Small intestine (tissue), 7 donors: Measurements from ENCODE around the gene VPS26C. TPM values are rescaled to one million over a fixed set of nuclear protein-coding genes. Genes with fewer than 3 reads are reported as not detected.

ENCODE experiments used
- DNase-seq, 2 donors: peaks; one replicate each; pipeline versions ENCODE4 v3.0.0 to v3.0.0-alpha.2; 2013
- FAIRE-seq: peaks from 2 replicates; lab custom pipeline; 2012; peaks lifted over from hg19 to GRCh38; lab: Jason Lieb, UNC
- H3K27ac ChIP-seq, 3 donors: one replicate each; pipeline ENCODE4 v1.5.1; 2013; ENCODE audit warnings: low read length in 2 of 3, mild to moderate bottlenecking in 2 of 3, control low read depth in 1 of 3, inconsistent platforms in 1 of 3, low read depth in 1 of 3, moderate library complexity in 1 of 3
- H3K27me3 ChIP-seq, 3 donors: one replicate each; pipeline ENCODE4 v1.6.1; 2013; ENCODE audit warnings: low read length in 3 of 3, inconsistent platforms in 1 of 3; ENCODE audit not compliant: control insufficient read depth in 3 of 3, insufficient read depth in 3 of 3
- H3K36me3 ChIP-seq, 3 donors: one replicate each; pipeline ENCODE4 v1.6.1; 2013; ENCODE audit warnings: low read length in 3 of 3, inconsistent platforms in 1 of 3, low read depth in 1 of 3, mild to moderate bottlenecking in 1 of 3, moderate library complexity in 1 of 3; ENCODE audit not compliant: control insufficient read depth in 3 of 3, insufficient read depth in 2 of 3
- H3K4me1 ChIP-seq, 3 donors: one replicate each; pipeline ENCODE4 v1.6.1; 2013; ENCODE audit warnings: low read length in 2 of 3, inconsistent platforms in 1 of 3, low read depth in 1 of 3, mild to moderate bottlenecking in 1 of 3, moderate library complexity in 1 of 3; ENCODE audit not compliant: control insufficient read depth in 3 of 3, insufficient read depth in 2 of 3
- H3K4me3 ChIP-seq, 3 donors: one replicate each; pipeline ENCODE4 v1.5.1; 2013; ENCODE audit warnings: low read length in 3 of 3, control low read depth in 1 of 3, inconsistent platforms in 1 of 3, low read depth in 1 of 3, mild to moderate bottlenecking in 1 of 3, moderate library complexity in 1 of 3
- H3K9me3 ChIP-seq, 2 donors: one replicate each; pipeline ENCODE4 v1.6.1; 2013; ENCODE audit warnings: low read depth in 1 of 2, low read length in 1 of 2; ENCODE audit not compliant: control insufficient read depth in 2 of 2, insufficient read depth in 1 of 2
- WGBS, 3 donors: extraction: QIAGEN DNeasy Blood & Tissue Kit; methylation state at CpG; one replicate each; pipeline ENCODE4 v1.1.7; 2013; 5-methylcytosine and 5-hydroxymethylcytosine counted together
- polyA plus RNA-seq, 4 donors: library from polyadenylated mRNA; stranded (reverse) in 3 of 4; unstranded in 1 of 4; fragments of 200-250 nt in 3 of 4; fragments of 120-200 nt in 1 of 4; gene quantifications; one replicate each; pipeline versions ENCODE4 v1.2.1 to v1.2.3, GENCODE V29; 2013
- donor health status: healthy with polysubstance abuse.
- donor health status: control.
- donor health status: control.
- donor health status: Bipolar disorder and iron deficiency.
- donor health status: healthy.

Gene VPS26C
- polyA plus RNA-seq, 4 donors, result 28.2 to 54.6 (median 45.7) TPM

- WGBS, 3 donors, result 93 to 97% (median 96%) methylated on average over 15 to 16 of the region's 16 CpGs
- no peak for DNase-seq
- Histone ChIP-seq H3K4me1 (no peaks in the 10 kb centered on the region), H3K4me3 (no peak overlapping the region), H3K27me3 (no peaks in the 10 kb centered on the region), H3K36me3 (peaks cover 18 to 75% (median 22%) of the 10 kb centered on the region in 3 donors), H3K27ac (no peak overlapping the region), H3K9me3 (no peaks in the 10 kb centered on the region)
- no peak for FAIRE-seq
Observed at GRCh38 chr21:37231671-37232070, 35.5 kb downstream of the VPS26C start.

GRCh38 chr21:37231249-37231645 is 35.9 kb downstream of the VPS26C start:
- no peak overlapping the region for H3K27ac ChIP-seq
- no peak for FAIRE-seq
- WGBS, 3 donors, result 91 to 94% (median 93%) methylated on average over 12 of the region's 12 CpGs

GRCh38 chr21:37230632-37231248 is 36.4 kb downstream of the VPS26C start:
- no peak overlapping the region for H3K27ac ChIP-seq
- peak in 1 of 2 donors; percentile 5 for DNase-seq
- 75 to 89% (median 82%) methylated on average over 23 of the region's 23 CpGs for WGBS, 3 donors
- no peaks in the 10 kb centered on the region for H3K27me3 ChIP-seq
- H3K36me3 ChIP-seq, result peaks cover 22 to 78% (median 23%) of the 10 kb centered on the region in 3 donors
- H3K9me3 ChIP-seq, result no peaks in the 10 kb centered on the region
- H3K4me3 ChIP-seq, result no peak overlapping the region
- H3K4me1 ChIP-seq, result no peaks in the 10 kb centered on the region
- no peak for FAIRE-seq

More at GRCh38 chr21:37231249-37231645, 35.9 kb downstream of the VPS26C start:
- DNase-seq, result no peak
- no peaks in the 10 kb centered on the region for H3K27me3 ChIP-seq
- H3K9me3 ChIP-seq, result no peaks in the 10 kb centered on the region
- no peaks in the 10 kb centered on the region for H3K4me1 ChIP-seq
- H3K4me3 ChIP-seq, result no peak overlapping the region
- H3K36me3 ChIP-seq, result peaks cover 22 to 80% (median 23%) of the 10 kb centered on the region in 3 donors

- Histone ChIP-seq H3K4me3 (no peak overlapping the region), H3K27ac (no peak overlapping the region), H3K27me3 (no peaks in the 10 kb centered on the region), H3K4me1 (no peaks in the 10 kb centered on the region), H3K36me3 (peaks cover 29 to 84% (median 29%) of the 10 kb centered on the region in 3 donors), H3K9me3 (no peaks in the 10 kb centered on the region)
- 97 to 99% (median 97%) methylated on average over 16 of the region's 16 CpGs for WGBS, 3 donors
- FAIRE-seq (no peak), DNase-seq (no peak)
Observed at GRCh38 chr21:37228003-37228400, 39.1 kb downstream of the VPS26C start.

- Histone ChIP-seq H3K4me1 (no peaks in the 10 kb centered on the region), H3K9me3 (no peaks in the 10 kb centered on the region), H3K27me3 (no peaks in the 10 kb centered on the region), H3K4me3 (no peak overlapping the region), H3K36me3 (peaks cover 25 to 78% (median 25%) of the 10 kb centered on the region in 3 donors), H3K27ac (no peak overlapping the region)
- FAIRE-seq (no peak), DNase-seq (no peak)
- 94 to 95% (median 94%) methylated on average over 38 of the region's 38 CpGs for WGBS, 3 donors
Observed at GRCh38 chr21:37227071-37228002, 39.8 kb downstream of the VPS26C start.

- Histone ChIP-seq H3K9me3 (no peaks in the 10 kb centered on the region), H3K4me1 (no peaks in the 10 kb centered on the region), H3K27me3 (no peaks in the 10 kb centered on the region), H3K27ac (no peak overlapping the region), H3K36me3 (peaks cover 20 to 68% (median 21%) of the 10 kb centered on the region in 3 donors), H3K4me3 (no peak overlapping the region)
- WGBS, 3 donors, result 89 to 94% (median 92%) methylated on average over 18 of the region's 18 CpGs
- DNase-seq, result no peak
- FAIRE-seq, result no peak
Observed at GRCh38 chr21:37226041-37226920, 40.9 kb downstream of the VPS26C start.

GRCh38 chr21:37224861-37225839 is 42.0 kb downstream of the VPS26C start:
- Histone ChIP-seq H3K27me3 (no peaks in the 10 kb centered on the region), H3K4me1 (no peaks in the 10 kb centered on the region), H3K27ac (peak overlapping the region in 1 of 3 donors; percentile 32), H3K9me3 (no peaks in the 10 kb centered on the region), H3K4me3 (no peak overlapping the region), H3K36me3 (peaks cover 18 to 59% (median 19%) of the 10 kb centered on the region in 3 donors)
- 80 to 95% (median 80%) methylated on average over 21 of the region's 21 CpGs for WGBS, 3 donors
- peak in 1 of 2 donors; percentile 33 for DNase-seq
- no peak for FAIRE-seq
